Loucy (cell line): ENCODE data around the gene AFG3L2.

Experiments
- EZH2phosphoT487 ChIP-seq: fragments of 200-600 bp; IDR thresholded peaks from 2 replicates; pipeline ENCODE4 v1.6.1; 2018; ENCODE audit warnings: antibody characterized with exemption, mild to moderate bottlenecking, moderate library complexity, borderline replicate concordance
- TF ChIP-seq, protein P1 (sequence below): fragments of 200-600 bp; sonication (generic); conservative IDR thresholded peaks from 2 replicates; pipeline ENCODE4 v1.5.1; 2014; ENCODE audit warnings: mild to moderate bottlenecking, antibody characterized with exemption, low read length

DNA sequence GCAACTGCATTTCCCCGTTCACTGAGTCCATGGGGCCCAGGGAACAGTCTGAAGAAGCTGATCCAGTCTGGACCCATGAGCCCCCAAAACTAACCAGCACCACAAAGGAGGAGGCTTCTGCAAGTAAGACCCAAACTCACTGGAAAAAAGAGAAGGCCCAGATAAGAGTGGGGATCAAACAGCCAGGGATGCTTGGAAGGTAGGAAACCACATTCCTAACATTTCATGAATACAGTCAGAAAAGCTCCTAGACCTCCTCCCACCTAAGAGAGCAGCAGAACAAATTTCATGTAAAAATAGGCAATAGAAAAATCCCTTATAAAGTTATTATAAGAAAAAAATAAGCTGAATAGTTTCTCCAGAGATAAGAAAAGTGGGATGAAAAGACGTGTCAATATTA is 38.6 kb downstream of the AFG3L2 start:
- TF ChIP-seq, protein P1, sequence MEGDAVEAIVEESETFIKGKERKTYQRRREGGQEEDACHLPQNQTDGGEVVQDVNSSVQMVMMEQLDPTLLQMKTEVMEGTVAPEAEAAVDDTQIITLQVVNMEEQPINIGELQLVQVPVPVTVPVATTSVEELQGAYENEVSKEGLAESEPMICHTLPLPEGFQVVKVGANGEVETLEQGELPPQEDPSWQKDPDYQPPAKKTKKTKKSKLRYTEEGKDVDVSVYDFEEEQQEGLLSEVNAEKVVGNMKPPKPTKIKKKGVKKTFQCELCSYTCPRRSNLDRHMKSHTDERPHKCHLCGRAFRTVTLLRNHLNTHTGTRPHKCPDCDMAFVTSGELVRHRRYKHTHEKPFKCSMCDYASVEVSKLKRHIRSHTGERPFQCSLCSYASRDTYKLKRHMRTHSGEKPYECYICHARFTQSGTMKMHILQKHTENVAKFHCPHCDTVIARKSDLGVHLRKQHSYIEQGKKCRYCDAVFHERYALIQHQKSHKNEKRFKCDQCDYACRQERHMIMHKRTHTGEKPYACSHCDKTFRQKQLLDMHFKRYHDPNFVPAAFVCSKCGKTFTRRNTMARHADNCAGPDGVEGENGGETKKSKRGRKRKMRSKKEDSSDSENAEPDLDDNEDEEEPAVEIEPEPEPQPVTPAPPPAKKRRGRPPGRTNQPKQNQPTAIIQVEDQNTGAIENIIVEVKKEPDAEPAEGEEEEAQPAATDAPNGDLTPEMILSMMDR: no peak
- TF ChIP-seq EZH2phosphoT487: no peak
